IMR-90 (cell line): ENCODE data around the gene GAB1.

Source experiments
- MXI1 ChIP-seq: IDR thresholded peaks from 2 replicates; pipeline ENCODE4 v1.6.1; 2012; ENCODE audit warnings: low read depth, mild to moderate bottlenecking, low read length, moderate library complexity, borderline replicate concordance
- POLR2A ChIP-seq: IDR thresholded peaks from 2 replicates; pipeline ENCODE4 v1.6.1; 2012; ENCODE audit warnings: mild to moderate bottlenecking, low read depth, low read length
- RAD21 ChIP-seq: IDR thresholded peaks from 2 replicates; pipeline ENCODE4 v1.6.1; 2012; ENCODE audit warnings: low read length, improper control_type of control experiment
- SMC3 ChIP-seq: fragments of 150-350 bp; IDR thresholded peaks from 2 replicates; pipeline ENCODE4 v1.6.1; 2016; ENCODE audit warnings: low read depth, mild to moderate bottlenecking, antibody characterized with exemption, low read length, moderate library complexity
- TF ChIP-seq, protein P1 (sequence below): fragments of 150-350 bp; IDR thresholded peaks from 2 replicates; pipeline ENCODE4 v1.6.1; 2017; ENCODE audit warnings: mild to moderate bottlenecking, antibody characterized with exemption, low read length, low read depth
- TF ChIP-seq, protein P2 (sequence below): conservative IDR thresholded peaks from 2 replicates; pipeline ENCODE4 v1.5.1; 2012; ENCODE audit warnings: mild to moderate bottlenecking, low read depth, low read length, improper control_type of control experiment

GRCh38 chr4:143397887-143398286 lies 61.2 kb downstream of the GAB1 start:
- TF ChIP-seq SMC3 (no peak), RAD21 (no peak), POLR2A (no peak), MXI1 (no peak)
- TF ChIP-seq, protein P1, sequence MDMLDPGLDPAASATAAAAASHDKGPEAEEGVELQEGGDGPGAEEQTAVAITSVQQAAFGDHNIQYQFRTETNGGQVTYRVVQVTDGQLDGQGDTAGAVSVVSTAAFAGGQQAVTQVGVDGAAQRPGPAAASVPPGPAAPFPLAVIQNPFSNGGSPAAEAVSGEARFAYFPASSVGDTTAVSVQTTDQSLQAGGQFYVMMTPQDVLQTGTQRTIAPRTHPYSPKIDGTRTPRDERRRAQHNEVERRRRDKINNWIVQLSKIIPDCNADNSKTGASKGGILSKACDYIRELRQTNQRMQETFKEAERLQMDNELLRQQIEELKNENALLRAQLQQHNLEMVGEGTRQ: no peak
- TF ChIP-seq, protein P2, sequence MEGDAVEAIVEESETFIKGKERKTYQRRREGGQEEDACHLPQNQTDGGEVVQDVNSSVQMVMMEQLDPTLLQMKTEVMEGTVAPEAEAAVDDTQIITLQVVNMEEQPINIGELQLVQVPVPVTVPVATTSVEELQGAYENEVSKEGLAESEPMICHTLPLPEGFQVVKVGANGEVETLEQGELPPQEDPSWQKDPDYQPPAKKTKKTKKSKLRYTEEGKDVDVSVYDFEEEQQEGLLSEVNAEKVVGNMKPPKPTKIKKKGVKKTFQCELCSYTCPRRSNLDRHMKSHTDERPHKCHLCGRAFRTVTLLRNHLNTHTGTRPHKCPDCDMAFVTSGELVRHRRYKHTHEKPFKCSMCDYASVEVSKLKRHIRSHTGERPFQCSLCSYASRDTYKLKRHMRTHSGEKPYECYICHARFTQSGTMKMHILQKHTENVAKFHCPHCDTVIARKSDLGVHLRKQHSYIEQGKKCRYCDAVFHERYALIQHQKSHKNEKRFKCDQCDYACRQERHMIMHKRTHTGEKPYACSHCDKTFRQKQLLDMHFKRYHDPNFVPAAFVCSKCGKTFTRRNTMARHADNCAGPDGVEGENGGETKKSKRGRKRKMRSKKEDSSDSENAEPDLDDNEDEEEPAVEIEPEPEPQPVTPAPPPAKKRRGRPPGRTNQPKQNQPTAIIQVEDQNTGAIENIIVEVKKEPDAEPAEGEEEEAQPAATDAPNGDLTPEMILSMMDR: no peak
